Measurements from ENCODE around the gene AGBL4.
"Not testable (repeated sequence)": the region's sequence is repeated elsewhere in the genome, so short reads cannot be mapped to it uniquely, and the experiment has no call there.

AGBL4 gene

GRCh38 chr1:49337251-49337650 is 686.5 kb downstream of the AGBL4 start:
- TF ChIP-seq SPI1 (IDR thresholded peaks at IDR 0.05; ENCODE audit: low read depth, low read length) (no peak), POU2F2 (IDR thresholded peaks at IDR 0.05; ENCODE audit: low read depth, low read length) (no peak), TAF1 (IDR thresholded peaks at IDR 0.05; ENCODE audit: low read depth, low read length) (no peak), POLR2AphosphoS5 (IDR thresholded peaks at IDR 0.05; ENCODE audit: low read depth, low read length) (no peak), PAX5 (IDR thresholded peaks at IDR 0.05; ENCODE audit: insufficient read depth, low read length, severe bottlenecking) (no peak), POLR2A (IDR thresholded peaks at IDR 0.05; ENCODE audit: low read depth, low read length) (no peak)
- DNase-seq (ENCODE audit: insufficient read length, low spot score) = no peak
- no peak for FAIRE-seq

- FAIRE-seq (no peak), DNase-seq (ENCODE audit: insufficient read length, low spot score) (no peak)
- TF ChIP-seq SPI1 (IDR thresholded peaks at IDR 0.05; ENCODE audit: low read depth, low read length) (no peak), POLR2AphosphoS5 (IDR thresholded peaks at IDR 0.05; ENCODE audit: low read depth, low read length) (no peak), PAX5 (IDR thresholded peaks at IDR 0.05; ENCODE audit: insufficient read depth, low read length, severe bottlenecking) (no peak), POLR2A (IDR thresholded peaks at IDR 0.05; ENCODE audit: low read depth, low read length) (no peak), TAF1 (IDR thresholded peaks at IDR 0.05; ENCODE audit: low read depth, low read length) (no peak), POU2F2 (IDR thresholded peaks at IDR 0.05; ENCODE audit: low read depth, low read length) (no peak)
Measured at GRCh38 chr1:49333906-49334305, 689.8 kb downstream of the AGBL4 start.

GRCh38 chr1:49331066-49331852 is 692.5 kb downstream of the AGBL4 start:
- no peak for FAIRE-seq
- DNase-seq (ENCODE audit: insufficient read length, low spot score) = no peak
- TF ChIP-seq POLR2AphosphoS5 (IDR thresholded peaks at IDR 0.05; ENCODE audit: low read depth, low read length) (no peak), POLR2A (IDR thresholded peaks at IDR 0.05; ENCODE audit: low read depth, low read length) (no peak), TAF1 (IDR thresholded peaks at IDR 0.05; ENCODE audit: low read depth, low read length) (no peak), SPI1 (IDR thresholded peaks at IDR 0.05; ENCODE audit: low read depth, low read length) (no peak)

- TF ChIP-seq TAF1 (IDR thresholded peaks at IDR 0.05; ENCODE audit: low read depth, low read length) (no peak), POLR2A (IDR thresholded peaks at IDR 0.05; ENCODE audit: low read depth, low read length) (no peak), SPI1 (IDR thresholded peaks at IDR 0.05; ENCODE audit: low read depth, low read length) (no peak), POU2F2 (IDR thresholded peaks at IDR 0.05; ENCODE audit: low read depth, low read length) (no peak), POLR2AphosphoS5 (IDR thresholded peaks at IDR 0.05; ENCODE audit: low read depth, low read length) (no peak), PAX5 (IDR thresholded peaks at IDR 0.05; ENCODE audit: insufficient read depth, low read length, severe bottlenecking) (no peak)
- DNase-seq (ENCODE audit: insufficient read length, low spot score) = no peak
- FAIRE-seq = no peak
Measured at GRCh38 chr1:49323925-49324540, 699.7 kb downstream of the AGBL4 start.

GRCh38 chr1:49320493-49320892 is 703.3 kb downstream of the AGBL4 start:
- not testable (repeated sequence) for DNase-seq (ENCODE audit: insufficient read length, low spot score); FAIRE-seq

GRCh38 chr1:49319426-49319963 is 704.3 kb downstream of the AGBL4 start:
- DNase-seq (ENCODE audit: insufficient read length, low spot score) = no peak
- FAIRE-seq = no peak
- TF ChIP-seq POU2F2 (IDR thresholded peaks at IDR 0.05; ENCODE audit: low read depth, low read length) (no peak), TAF1 (IDR thresholded peaks at IDR 0.05; ENCODE audit: low read depth, low read length) (no peak), POLR2AphosphoS5 (IDR thresholded peaks at IDR 0.05; ENCODE audit: low read depth, low read length) (no peak), POLR2A (IDR thresholded peaks at IDR 0.05; ENCODE audit: low read depth, low read length) (no peak), SPI1 (IDR thresholded peaks at IDR 0.05; ENCODE audit: low read depth, low read length) (no peak), PAX5 (IDR thresholded peaks at IDR 0.05; ENCODE audit: insufficient read depth, low read length, severe bottlenecking) (no peak)

- no peak for FAIRE-seq
- DNase-seq (ENCODE audit: insufficient read length, low spot score) = no peak
- TF ChIP-seq POLR2A (IDR thresholded peaks at IDR 0.05; ENCODE audit: low read depth, low read length) (no peak), POLR2AphosphoS5 (IDR thresholded peaks at IDR 0.05; ENCODE audit: low read depth, low read length) (no peak), POU2F2 (IDR thresholded peaks at IDR 0.05; ENCODE audit: low read depth, low read length) (no peak), PAX5 (IDR thresholded peaks at IDR 0.05; ENCODE audit: insufficient read depth, low read length, severe bottlenecking) (no peak), SPI1 (IDR thresholded peaks at IDR 0.05; ENCODE audit: low read depth, low read length) (no peak), TAF1 (IDR thresholded peaks at IDR 0.05; ENCODE audit: low read depth, low read length) (no peak)
Measured at GRCh38 chr1:49318218-49318617, 705.5 kb downstream of the AGBL4 start.

- TF ChIP-seq POLR2A (IDR thresholded peaks at IDR 0.05; ENCODE audit: low read depth, low read length) = no peak
- TF ChIP-seq TAF1 (IDR thresholded peaks at IDR 0.05; ENCODE audit: low read depth, low read length) = no peak
- TF ChIP-seq PAX5 (IDR thresholded peaks at IDR 0.05; ENCODE audit: insufficient read depth, low read length, severe bottlenecking) = no peak
- no peak for TF ChIP-seq POU2F2 (IDR thresholded peaks at IDR 0.05; ENCODE audit: low read depth, low read length)
- TF ChIP-seq SPI1 (IDR thresholded peaks at IDR 0.05; ENCODE audit: low read depth, low read length) = no peak
- no peak for TF ChIP-seq POLR2AphosphoS5 (IDR thresholded peaks at IDR 0.05; ENCODE audit: low read depth, low read length)
- no peak for DNase-seq (ENCODE audit: insufficient read length, low spot score)
- FAIRE-seq = no peak
Measured at GRCh38 chr1:49307457-49307856, 716.3 kb downstream of the AGBL4 start.

GRCh38 chr1:49306507-49307070 is 717.2 kb downstream of the AGBL4 start:
- TF ChIP-seq POLR2A (IDR thresholded peaks at IDR 0.05; ENCODE audit: low read depth, low read length) (no peak), TAF1 (IDR thresholded peaks at IDR 0.05; ENCODE audit: low read depth, low read length) (no peak), SPI1 (IDR thresholded peaks at IDR 0.05; ENCODE audit: low read depth, low read length) (no peak), PAX5 (IDR thresholded peaks at IDR 0.05; ENCODE audit: insufficient read depth, low read length, severe bottlenecking) (no peak), POLR2AphosphoS5 (IDR thresholded peaks at IDR 0.05; ENCODE audit: low read depth, low read length) (no peak), POU2F2 (IDR thresholded peaks at IDR 0.05; ENCODE audit: low read depth, low read length) (no peak)
- no peak for FAIRE-seq
- DNase-seq (ENCODE audit: insufficient read length, low spot score) = no peak

- not testable (repeated sequence) for FAIRE-seq; DNase-seq (ENCODE audit: insufficient read length, low spot score)
Measured at GRCh38 chr1:49302400-49302799, 721.4 kb downstream of the AGBL4 start.
